H9 (cell line): ENCODE data around the gene ADAMTS16. TPM values are rescaled to one million over a fixed set of nuclear protein-coding genes. Genes with fewer than 3 reads are reported as not detected.

ENCODE experiments used
- DNase-seq: peaks from one replicate; pipeline ENCODE4 v3.0.0-alpha.2; 2017
- H2AFZ ChIP-seq: one replicate; pipeline ENCODE4 v1.6.1; 2013; ENCODE audit warnings: mild to moderate bottlenecking, low read length, control low read depth, moderate library complexity
- H2AK5ac ChIP-seq: 2 replicates; pipeline ENCODE4 v1.6.1; 2013; ENCODE audit warnings: low read length, control low read depth, mixed read lengths; ENCODE audit not compliant: insufficient read length
- H2BK120ac ChIP-seq: one replicate; pipeline ENCODE4 v1.6.1; 2013; ENCODE audit warnings: low read depth, mild to moderate bottlenecking, low read length, control low read depth, inconsistent platforms; ENCODE audit not compliant: poor library complexity, severe bottlenecking
- H2BK12ac ChIP-seq: 2 replicates; pipeline ENCODE4 v1.6.1; 2013; ENCODE audit warnings: low read length, control low read depth, mixed read lengths, low read depth; ENCODE audit not compliant: insufficient read length
- H2BK15ac ChIP-seq: 2 replicates; pipeline ENCODE4 v1.6.1; 2013; ENCODE audit warnings: low read depth, low read length, control low read depth
- H2BK20ac ChIP-seq: one replicate; pipeline ENCODE4 v1.6.1; 2013; ENCODE audit warnings: low read depth, mild to moderate bottlenecking, low read length, control low read depth, inconsistent platforms; ENCODE audit not compliant: poor library complexity, severe bottlenecking
- H2BK5ac ChIP-seq: 2 replicates; pipeline ENCODE4 v1.6.1; 2013; ENCODE audit warnings: low read length, control low read depth, mixed read lengths; ENCODE audit not compliant: insufficient read length
- H3K14ac ChIP-seq: 2 replicates; pipeline ENCODE4 v1.6.1; 2013; ENCODE audit warnings: low read length, control low read depth; ENCODE audit not compliant: insufficient read depth
- H3K18ac ChIP-seq: 2 replicates; pipeline ENCODE4 v1.6.1; 2013; ENCODE audit warnings: low read depth, mild to moderate bottlenecking, mixed read lengths, low read length, control low read depth; ENCODE audit not compliant: insufficient read length
- H3K23ac ChIP-seq: 2 replicates; pipeline ENCODE4 v1.6.1; 2013; ENCODE audit warnings: low read length, control low read depth, mixed read lengths, low read depth; ENCODE audit not compliant: insufficient read length
- H3K23me2 ChIP-seq: 2 replicates; pipeline ENCODE4 v1.6.1; 2013; ENCODE audit warnings: low read depth, mild to moderate bottlenecking, mixed read lengths, low read length, control low read depth; ENCODE audit not compliant: insufficient read length, poor library complexity, severe bottlenecking
- H3K27ac ChIP-seq: 2 replicates; pipeline ENCODE4 v1.5.1; 2013; ENCODE audit warnings: low read length, control low read depth, mixed read lengths, low read depth; ENCODE audit not compliant: insufficient read length
- H3K27me3 ChIP-seq: 2 replicates; pipeline ENCODE4 v1.6.1; 2013; ENCODE audit warnings: low read length, control low read depth, inconsistent platforms; ENCODE audit not compliant: insufficient read depth
- H3K4ac ChIP-seq: 2 replicates; pipeline ENCODE4 v1.6.1; 2013; ENCODE audit warnings: low read depth, mild to moderate bottlenecking, control low read depth, inconsistent platforms, low read length, moderate library complexity
- H3K4me1 ChIP-seq: 2 replicates; pipeline ENCODE4 v1.6.1; 2013; ENCODE audit warnings: low read length, control low read depth, inconsistent platforms; ENCODE audit not compliant: insufficient read depth
- H3K4me2 ChIP-seq: 2 replicates; pipeline ENCODE4 v1.6.1; 2013; ENCODE audit warnings: low read length, control low read depth, mixed read lengths; ENCODE audit not compliant: insufficient read length, insufficient read depth
- H3K56ac ChIP-seq: 2 replicates; pipeline ENCODE4 v1.6.1; 2013; ENCODE audit warnings: low read depth, mild to moderate bottlenecking, mixed read lengths, low read length, control low read depth; ENCODE audit not compliant: insufficient read length
- H3K79me1 ChIP-seq: 2 replicates; pipeline ENCODE4 v1.6.1; 2013; ENCODE audit warnings: low read depth, mild to moderate bottlenecking, moderate library complexity, low read length, control low read depth, inconsistent platforms; ENCODE audit not compliant: insufficient read depth, poor library complexity, severe bottlenecking
- H3K79me2 ChIP-seq: 2 replicates; pipeline ENCODE4 v1.6.1; 2013; ENCODE audit warnings: low read length, control low read depth, inconsistent platforms; ENCODE audit not compliant: insufficient read depth
- H3K9ac ChIP-seq: 2 replicates; pipeline ENCODE4 v1.6.1; 2013; ENCODE audit warnings: low read length, control low read depth, mixed read lengths; ENCODE audit not compliant: insufficient read length; ENCODE audit errors: extremely low read depth
- H3K9me3 ChIP-seq: one replicate; pipeline ENCODE4 v1.6.1; 2013; ENCODE audit warnings: low read depth, low read length, inconsistent platforms; ENCODE audit not compliant: control insufficient read depth
- H3T11ph ChIP-seq: one replicate; pipeline ENCODE4 v1.6.1; 2013; ENCODE audit warnings: mild to moderate bottlenecking, low read length, control low read depth, inconsistent platforms
- H4K20me1 ChIP-seq: one replicate; pipeline ENCODE4 v1.6.1; 2013; ENCODE audit not compliant: control insufficient read depth, insufficient read length, insufficient read depth
- H4K5ac ChIP-seq: 2 replicates; pipeline ENCODE4 v1.6.1; 2013; ENCODE audit warnings: low read depth, mild to moderate bottlenecking, mixed read lengths, low read length, control low read depth; ENCODE audit not compliant: insufficient read length
- H4K8ac ChIP-seq: replicated peaks from 2 replicates; pipeline ENCODE4 v1.6.1; 2013; ENCODE audit warnings: low read length, control low read depth, mixed read lengths, low read depth; ENCODE audit not compliant: insufficient read length
- H4K91ac ChIP-seq: 2 replicates; pipeline ENCODE4 v1.6.1; 2013; ENCODE audit warnings: low read depth, mild to moderate bottlenecking, moderate library complexity, mixed read lengths, low read length, control low read depth; ENCODE audit not compliant: insufficient read length
- H3K27ac Mint-ChIP-seq, 3 experiments: 2 replicates in 2 of 3; 3 replicates in 1 of 3; pipeline ENCODE4 v1.8.0; 2020 to 2021; ENCODE audit warnings: mixed read lengths in 3 of 3, mild to moderate bottlenecking in 1 of 3, moderate library complexity in 1 of 3
- H3K27me3 Mint-ChIP-seq: 2 replicates; pipeline ENCODE4 v1.8.0; 2021; ENCODE audit warnings: low read depth, mild to moderate bottlenecking, moderate library complexity, mixed read lengths
- H3K36me3 Mint-ChIP-seq, 3 experiments: 2 replicates in 2 of 3; 3 replicates in 1 of 3; pipeline ENCODE4 v1.8.0; 2020 to 2021; ENCODE audit warnings: low read depth in 3 of 3, mixed read lengths in 3 of 3; ENCODE audit not compliant: insufficient read depth in 1 of 3
- H3K4me1 Mint-ChIP-seq, 2 experiments: 2 replicates each; pipeline ENCODE4 v1.8.0; 2020; ENCODE audit warnings: mixed read lengths in 2 of 2
- H3K4me3 Mint-ChIP-seq, 2 experiments: 2 replicates in 1 of 2; 3 replicates in 1 of 2; pipeline ENCODE4 v1.8.0; 2020 to 2021; ENCODE audit warnings: mild to moderate bottlenecking in 2 of 2, mixed read lengths in 2 of 2, moderate library complexity in 1 of 2
- H3K9me3 Mint-ChIP-seq, 2 experiments: 2 replicates in 1 of 2; 3 replicates in 1 of 2; pipeline ENCODE4 v1.8.0; 2020; ENCODE audit warnings: mild to moderate bottlenecking in 2 of 2, mixed read lengths in 2 of 2, moderate library complexity in 1 of 2
- CTCF ChIP-seq: fragments of 200-600 bp; sonication (generic); conservative IDR thresholded peaks from 3 replicates; pipeline ENCODE4 v1.8.0; 2021; ENCODE audit warnings: antibody characterized with exemption, mild to moderate bottlenecking
- WGBS: extraction: QIAGEN DNeasy Blood & Tissue Kit; methylation state at CpG from one replicate; pipeline ENCODE4 v1.1.7; 2013; ENCODE audit warnings: missing lambda C conversion rate, low lambda C conversion rate, mixed read lengths; ENCODE audit not compliant: insufficient read length; ENCODE audit errors: extremely low coverage; 5-methylcytosine and 5-hydroxymethylcytosine counted together
- total RNA-seq: library from RNA; stranded (reverse); gene quantifications from 2 replicates; pipeline ENCODE4 v1.2.1, GENCODE V29; 2021

The ADAMTS16 gene
- total RNA-seq, 1 experiment from 2014 or later, result 4.5 TPM

- H2AK5ac ChIP-seq, result no peak overlapping the region
- no peak overlapping the region for H3K56ac ChIP-seq
- no peak overlapping the region for H3T11ph ChIP-seq
- H2BK12ac ChIP-seq, result no peak overlapping the region
- H3K27me3 ChIP-seq, result no peaks in the 10 kb centered on the region
- no peaks in the 10 kb centered on the region for H4K20me1 ChIP-seq
- H4K5ac ChIP-seq, result no peak overlapping the region
- H3K4me2 ChIP-seq, result no peak overlapping the region
- no peak overlapping the region for H2BK15ac ChIP-seq
- H3K18ac ChIP-seq, result no peak overlapping the region
- Mint-ChIP-seq H3K27ac (no peak overlapping the region), H3K36me3 (no peaks in the 10 kb centered on the region), H3K4me3 (no peak overlapping the region), H3K27me3 (no peaks in the 10 kb centered on the region), H3K9me3 (no peaks in the 10 kb centered on the region), H3K4me1 (peaks cover 9 to 10% of the 10 kb centered on the region in 2 experiments; a peak in 3 of 4 replicates)
- no peak overlapping the region for H3K9ac ChIP-seq
- no peak overlapping the region for H3K4ac ChIP-seq
- H3K14ac ChIP-seq, result no peak overlapping the region; the same call in 1 of the 2 replicates
- no peak overlapping the region for H4K8ac ChIP-seq
- no peak overlapping the region for H3K23ac ChIP-seq
- H4K91ac ChIP-seq, result no peak overlapping the region
- no peaks in the 10 kb centered on the region for H3K79me1 ChIP-seq
- no peak overlapping the region for H2BK120ac ChIP-seq
- H3K9me3 ChIP-seq, result no peaks in the 10 kb centered on the region
- no peak overlapping the region for H3K27ac ChIP-seq
- no peak for DNase-seq
- no peak overlapping the region for H2BK20ac ChIP-seq
- no peak overlapping the region for H2BK5ac ChIP-seq
- H3K4me1 ChIP-seq, result no peaks in the 10 kb centered on the region; the same call in 1 of the 2 replicates
- TF ChIP-seq CTCF, result no peak
- H3K23me2 ChIP-seq, result no peaks in the 10 kb centered on the region
- no CpG with 5 or more reads among the region's 5 CpGs for WGBS
- H3K79me2 ChIP-seq, result no peaks in the 10 kb centered on the region
- H2AFZ ChIP-seq, result no peak overlapping the region
Observed at GRCh38 chr5:5218396-5218795, 78.3 kb downstream of the ADAMTS16 start.
